PC-9 (cell line): Measurements from ENCODE around the gene PTPRO.

Source experiments
- CTCF ChIP-seq: fragments of 200-600 bp; sonication (generic); conservative IDR thresholded peaks from 2 replicates; pipeline ENCODE4 v1.6.1; 2017; ENCODE audit warnings: mixed run types, antibody characterized with exemption, mild to moderate bottlenecking, moderate library complexity
- EZH2 ChIP-seq: fragments of 200-600 bp; sonication (generic); IDR thresholded peaks from 2 replicates; pipeline ENCODE4 v1.8.0; 2017; ENCODE audit warnings: antibody characterized with exemption, low read depth

DNA sequence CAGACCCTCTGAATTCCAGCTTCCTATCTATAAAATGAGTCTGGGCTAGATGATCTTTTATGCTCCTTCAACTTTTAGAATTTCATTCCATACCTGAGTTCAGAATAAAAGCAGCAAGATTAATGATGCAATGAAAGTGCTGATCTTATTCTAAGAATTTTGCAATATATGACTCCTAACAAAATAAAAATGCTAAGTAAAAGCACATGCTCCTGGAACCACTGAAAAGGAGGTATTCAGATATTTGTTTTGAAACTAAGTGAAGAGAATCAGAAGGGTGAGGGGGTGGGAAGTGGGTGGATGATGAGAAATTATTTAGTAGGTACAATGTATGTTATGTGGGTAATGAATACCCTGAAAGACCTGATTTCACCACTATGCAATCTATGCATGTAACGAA lies 216.6 kb downstream of the PTPRO start:
- no peak for TF ChIP-seq CTCF
- TF ChIP-seq EZH2: no peak
